Umbilical cord (tissue), 2 donors: ENCODE data around the gene TUSC2. TPM values are rescaled to one million over a fixed set of nuclear protein-coding genes. Genes with fewer than 3 reads are reported as not detected.

Experiments used
- DNase-seq: peaks from one replicate; pipeline ENCODE4 v3.0.0-alpha.2; 2015; ENCODE audit warnings: low spot score
- total RNA-seq: library from RNA; depleted of rRNA; stranded (reverse); fragments of >200 nt; gene quantifications from one replicate; pipeline ENCODE4 v1.2.3, GENCODE V29; 2014; ENCODE audit warnings: low replicate concordance; ENCODE audit not compliant: insufficient read depth

The TUSC2 gene
- 18.8 TPM for total RNA-seq

- peak; percentile 99 for DNase-seq
Observed at GRCh38 chr3:50327943-50328691, at the start of gene TUSC2. Gene TUSC2, minus strand, starts transcription at chr3:50328223. Its CDS starts 124 bp downstream, at chr3:50328099.

GRCh38 chr3:50375258-50375931 lies 47.4 kb upstream of the TUSC2 start:
- DNase-seq, result no peak

- no peak for DNase-seq
Observed at GRCh38 chr3:50374363-50375257, 46.6 kb upstream of the TUSC2 start.

- no peak for DNase-seq
Observed at GRCh38 chr3:50373146-50374051, 45.4 kb upstream of the TUSC2 start.

GRCh38 chr3:50372349-50372748 lies 44.3 kb upstream of the TUSC2 start:
- DNase-seq, result peak; percentile 57

- no peak for DNase-seq
Observed at GRCh38 chr3:50371133-50371685, 43.2 kb upstream of the TUSC2 start.

GRCh38 chr3:50370594-50370993 lies 42.6 kb upstream of the TUSC2 start:
- peak; percentile 66 for DNase-seq

GRCh38 chr3:50369012-50369670 lies 41.1 kb upstream of the TUSC2 start:
- no peak for DNase-seq

- no peak for DNase-seq
Observed at GRCh38 chr3:50365842-50366220, 37.8 kb upstream of the TUSC2 start.

- peak; percentile 82 for DNase-seq
Observed at GRCh38 chr3:50365080-50365841, 37.2 kb upstream of the TUSC2 start.

- peak; percentile 51 for DNase-seq
Observed at GRCh38 chr3:50364573-50365079, 36.6 kb upstream of the TUSC2 start.

GRCh38 chr3:50359760-50360110 lies 31.7 kb upstream of the TUSC2 start:
- DNase-seq, result no peak

- peak; percentile 100 for DNase-seq
Observed at GRCh38 chr3:50358911-50359759, 31.1 kb upstream of the TUSC2 start, which contains the start of gene TMEM115. Gene TMEM115, minus strand, starts transcription at chr3:50359521. Its CDS starts 458 bp downstream, at chr3:50359063.

- DNase-seq, result no peak
Observed at GRCh38 chr3:50358355-50358910, 30.4 kb upstream of the TUSC2 start.

GRCh38 chr3:50357481-50357880 lies 29.5 kb upstream of the TUSC2 start:
- DNase-seq, result no peak

- no peak for DNase-seq
Observed at GRCh38 chr3:50356553-50356952, 28.5 kb upstream of the TUSC2 start.

GRCh38 chr3:50355829-50356552 lies 28.0 kb upstream of the TUSC2 start:
- no peak for DNase-seq
